Measurements from ENCODE around the gene FAM114A1. TPM values are rescaled to one million over a fixed set of nuclear protein-coding genes. Genes with fewer than 3 reads are reported as not detected.
A peak's percentile ranks its signal among the peaks of the same experiment; 100 is the strongest.
"Not testable (repeated sequence)": the region's sequence is repeated elsewhere in the genome, so short reads cannot be mapped to it uniquely, and the experiment has no call there.

Gene FAM114A1
- total RNA-seq, 2 donors from 2014 or later, result 0.48 to 0.83 TPM

- Mint-ChIP-seq H3K27ac (no peak overlapping the region), H3K9me3 (no peaks in the 10 kb centered on the region), H3K4me3 (no peak overlapping the region), H3K27me3 (ENCODE audit: low read depth) (no peaks in the 10 kb centered on the region), H3K36me3 (ENCODE audit: insufficient read depth in 2 of 2) (no peaks in the 10 kb centered on the region), H3K4me1 (ENCODE audit: low read depth) (peaks cover 19% of the 10 kb centered on the region)
- ATAC-seq (replicated peaks in 1 of 2) (peak in 1 of 2 donors; percentile 43), DNase-seq (no peak)
These were observed 29.3 kb downstream of the FAM114A1 start for GRCh38 chr4:38896940-38897339.

- Mint-ChIP-seq H3K4me3 (no peak overlapping the region), H3K36me3 (ENCODE audit: insufficient read depth in 2 of 2) (no peaks in the 10 kb centered on the region), H3K27ac (no peak overlapping the region), H3K4me1 (ENCODE audit: low read depth) (peaks cover 19% of the 10 kb centered on the region), H3K27me3 (ENCODE audit: low read depth) (no peaks in the 10 kb centered on the region), H3K9me3 (no peaks in the 10 kb centered on the region)
- ATAC-seq (replicated peaks in 1 of 2) (peak in 1 of 2 donors; percentile 27), DNase-seq (no peak)
These were observed 30.6 kb downstream of the FAM114A1 start for GRCh38 chr4:38898245-38898644.

GRCh38 chr4:38902221-38902620, 34.6 kb downstream of the FAM114A1 start:
- Mint-ChIP-seq H3K4me3 (no peak overlapping the region), H3K36me3 (ENCODE audit: insufficient read depth in 2 of 2) (no peaks in the 10 kb centered on the region), H3K27ac (no peak overlapping the region), H3K9me3 (no peaks in the 10 kb centered on the region), H3K27me3 (ENCODE audit: low read depth) (no peaks in the 10 kb centered on the region), H3K4me1 (ENCODE audit: low read depth) (peaks cover 9% of the 10 kb centered on the region)
- ATAC-seq (replicated peaks in 1 of 2) (peak in 1 of 2 donors; percentile 13), DNase-seq (no peak)

GRCh38 chr4:38902695-38903094, 35.1 kb downstream of the FAM114A1 start:
- H3K27ac Mint-ChIP-seq, result peak overlapping the region; percentile 50
- H3K4me3 Mint-ChIP-seq, result no peak overlapping the region
- H3K36me3 Mint-ChIP-seq (ENCODE audit: insufficient read depth in 2 of 2), result no peaks in the 10 kb centered on the region
- H3K9me3 Mint-ChIP-seq, result no peaks in the 10 kb centered on the region
- DNase-seq (no peak), ATAC-seq (replicated peaks in 1 of 2) (peak; percentile 80 to 84)
- H3K4me1 Mint-ChIP-seq (ENCODE audit: low read depth), result peaks cover 9% of the 10 kb centered on the region
- no peaks in the 10 kb centered on the region for H3K27me3 Mint-ChIP-seq (ENCODE audit: low read depth)

GRCh38 chr4:38904090-38904666, 36.6 kb downstream of the FAM114A1 start:
- DNase-seq (no peak), ATAC-seq (replicated peaks in 1 of 2) (no peak)
- no peaks in the 10 kb centered on the region for H3K36me3 Mint-ChIP-seq (ENCODE audit: insufficient read depth in 2 of 2)
- H3K27me3 Mint-ChIP-seq (ENCODE audit: low read depth), result no peaks in the 10 kb centered on the region
- no peak overlapping the region for H3K4me3 Mint-ChIP-seq
- no peak overlapping the region for H3K27ac Mint-ChIP-seq
- H3K9me3 Mint-ChIP-seq, result no peaks in the 10 kb centered on the region
- peaks cover 9% of the 10 kb centered on the region for H3K4me1 Mint-ChIP-seq (ENCODE audit: low read depth)

- DNase-seq (no peak), ATAC-seq (replicated peaks in 1 of 2) (no peak)
- Mint-ChIP-seq H3K27ac (no peak overlapping the region), H3K4me3 (no peak overlapping the region), H3K4me1 (ENCODE audit: low read depth) (peaks cover 9% of the 10 kb centered on the region), H3K9me3 (no peaks in the 10 kb centered on the region), H3K27me3 (ENCODE audit: low read depth) (no peaks in the 10 kb centered on the region), H3K36me3 (ENCODE audit: insufficient read depth in 2 of 2) (no peaks in the 10 kb centered on the region)
These were observed 37.1 kb downstream of the FAM114A1 start for GRCh38 chr4:38904682-38905081.

GRCh38 chr4:38905652-38906385, 38.2 kb downstream of the FAM114A1 start:
- H3K4me3 Mint-ChIP-seq, result no peak overlapping the region
- no peak for ATAC-seq (replicated peaks in 1 of 2)
- H3K9me3 Mint-ChIP-seq, result no peaks in the 10 kb centered on the region
- no peak for DNase-seq
- no peaks in the 10 kb centered on the region for H3K36me3 Mint-ChIP-seq (ENCODE audit: insufficient read depth in 2 of 2)
- H3K27ac Mint-ChIP-seq, result peak overlapping the region; percentile 58
- no peaks in the 10 kb centered on the region for H3K27me3 Mint-ChIP-seq (ENCODE audit: low read depth)
- H3K4me1 Mint-ChIP-seq (ENCODE audit: low read depth), result peaks cover 9% of the 10 kb centered on the region

- Mint-ChIP-seq H3K9me3 (no peaks in the 10 kb centered on the region), H3K4me3 (no peak overlapping the region), H3K36me3 (ENCODE audit: insufficient read depth in 2 of 2) (no peaks in the 10 kb centered on the region), H3K27me3 (ENCODE audit: low read depth) (no peaks in the 10 kb centered on the region), H3K4me1 (ENCODE audit: low read depth) (peaks cover 9% of the 10 kb centered on the region), H3K27ac (no peak overlapping the region)
- ATAC-seq (replicated peaks in 1 of 2) (no peak), DNase-seq (no peak)
These were observed 40.2 kb downstream of the FAM114A1 start for GRCh38 chr4:38907696-38908270.

- H3K4me1 Mint-ChIP-seq (ENCODE audit: low read depth), result peaks cover 9% of the 10 kb centered on the region
- no peak for ATAC-seq (replicated peaks in 1 of 2)
These were observed 41.4 kb downstream of the FAM114A1 start for GRCh38 chr4:38909015-38909414.

GRCh38 chr4:38911257-38911656, 43.7 kb downstream of the FAM114A1 start:
- no peak overlapping the region for H3K27ac Mint-ChIP-seq
- no peaks in the 10 kb centered on the region for H3K9me3 Mint-ChIP-seq
- ATAC-seq (replicated peaks in 1 of 2) (no peak), DNase-seq (no peak)
- H3K4me3 Mint-ChIP-seq, result no peak overlapping the region
- peaks cover 10% of the 10 kb centered on the region for H3K4me1 Mint-ChIP-seq (ENCODE audit: low read depth)
- H3K36me3 Mint-ChIP-seq (ENCODE audit: insufficient read depth in 2 of 2), result no peaks in the 10 kb centered on the region
- H3K27me3 Mint-ChIP-seq (ENCODE audit: low read depth), result no peaks in the 10 kb centered on the region

More at GRCh38 chr4:38909015-38909414, 41.4 kb downstream of the FAM114A1 start:
- no peak for DNase-seq
- H3K9me3 Mint-ChIP-seq, result no peaks in the 10 kb centered on the region
- H3K27me3 Mint-ChIP-seq (ENCODE audit: low read depth), result no peaks in the 10 kb centered on the region
- H3K4me3 Mint-ChIP-seq, result no peak overlapping the region
- H3K27ac Mint-ChIP-seq, result no peak overlapping the region
- no peaks in the 10 kb centered on the region for H3K36me3 Mint-ChIP-seq (ENCODE audit: insufficient read depth in 2 of 2)

GRCh38 chr4:38914854-38915253, 47.2 kb downstream of the FAM114A1 start:
- H3K4me3 Mint-ChIP-seq, result peak overlapping the region; percentile 45 to 76
- peak in 1 of 2 donors; percentile 13 for DNase-seq
- H3K36me3 Mint-ChIP-seq (ENCODE audit: insufficient read depth in 2 of 2), result no peaks in the 10 kb centered on the region
- no peaks in the 10 kb centered on the region for H3K9me3 Mint-ChIP-seq
- no peaks in the 10 kb centered on the region for H3K27me3 Mint-ChIP-seq (ENCODE audit: low read depth)
- peak overlapping the region; percentile 51 for H3K27ac Mint-ChIP-seq
- peaks cover 10% of the 10 kb centered on the region for H3K4me1 Mint-ChIP-seq (ENCODE audit: low read depth)
- ATAC-seq (replicated peaks in 1 of 2), result peak; percentile 25 to 75

GRCh38 chr4:38916267-38916666, 48.7 kb downstream of the FAM114A1 start:
- H3K27ac Mint-ChIP-seq; DNase-seq; H3K4me3 Mint-ChIP-seq; H3K27me3 Mint-ChIP-seq (ENCODE audit: low read depth); H3K9me3 Mint-ChIP-seq; ATAC-seq (replicated peaks in 1 of 2); H3K36me3 Mint-ChIP-seq (ENCODE audit: insufficient read depth in 2 of 2): not testable (repeated sequence)
- peaks cover 15% of the 10 kb centered on the region for H3K4me1 Mint-ChIP-seq (ENCODE audit: low read depth)

GRCh38 chr4:38917481-38918025, 49.9 kb downstream of the FAM114A1 start:
- Mint-ChIP-seq H3K4me1 (ENCODE audit: low read depth) (peaks cover 15% of the 10 kb centered on the region), H3K4me3 (no peak overlapping the region), H3K27me3 (ENCODE audit: low read depth) (no peaks in the 10 kb centered on the region), H3K36me3 (ENCODE audit: insufficient read depth in 2 of 2) (no peaks in the 10 kb centered on the region), H3K27ac (no peak overlapping the region), H3K9me3 (no peaks in the 10 kb centered on the region)
- ATAC-seq (replicated peaks in 1 of 2) (no peak), DNase-seq (no peak)
